Lower leg skin (tissue), 4 donors: ENCODE measurements around the gene SELPLG. TPM values are rescaled to one million over a fixed set of nuclear protein-coding genes. Genes with fewer than 3 reads are reported as not detected.
"Not testable (repeated sequence)": the region's sequence is repeated elsewhere in the genome, so short reads cannot be mapped to it uniquely, and the experiment has no call there.

Source experiments
- DNase-seq, 2 donors: peaks; one replicate each; pipeline ENCODE4 v3.0.0-alpha.2; 2019; ENCODE audit warnings: low spot score in 2 of 2
- H3K4me3 ChIP-seq: fragments of 200-600 bp; sonication (generic); 2 replicates; pipeline ENCODE4 v1.5.1; 2017; ENCODE audit warnings: mild to moderate bottlenecking, low read depth; ENCODE audit not compliant: poor library complexity, severe bottlenecking
- POLR2A ChIP-seq, 2 donors: fragments of 450-650 bp; IDR thresholded peaks; one replicate each; pipeline ENCODE4 v1.6.1; 2016 to 2017; ENCODE audit warnings: antibody characterized with exemption in 2 of 2, mild to moderate bottlenecking in 1 of 2, moderate library complexity in 1 of 2
- WGBS, 2 donors: methylation state at CpG; one replicate each; pipeline ENCODE4 v1.1.5; 2018; 5-methylcytosine and 5-hydroxymethylcytosine counted together
- intact Hi-C: fragments of 100-400 bp; cut with DNase I; formaldehyde crosslinking; loops from one replicate; pipeline ENCODE4 v1.15.0; 2023; ENCODE audit warnings: low total_unique reads
- total RNA-seq, 4 donors: library from RNA; depleted of rRNA; stranded (reverse); fragments of >200 nt; gene quantifications; one replicate each; pipeline ENCODE4 v1.1.0, GENCODE V29; 2016
- TF ChIP-seq, protein P1 (sequence below), 3 donors: fragments of 450-650 bp; IDR thresholded peaks; one replicate each; pipeline ENCODE4 v1.5.1; 2016; ENCODE audit warnings: antibody characterized with exemption in 3 of 3, mild to moderate bottlenecking in 3 of 3, moderate library complexity in 2 of 3

The SELPLG gene
- total RNA-seq, 4 donors from 2014 or later: 1.2 to 4.6 (median 3.0) TPM

DNA sequence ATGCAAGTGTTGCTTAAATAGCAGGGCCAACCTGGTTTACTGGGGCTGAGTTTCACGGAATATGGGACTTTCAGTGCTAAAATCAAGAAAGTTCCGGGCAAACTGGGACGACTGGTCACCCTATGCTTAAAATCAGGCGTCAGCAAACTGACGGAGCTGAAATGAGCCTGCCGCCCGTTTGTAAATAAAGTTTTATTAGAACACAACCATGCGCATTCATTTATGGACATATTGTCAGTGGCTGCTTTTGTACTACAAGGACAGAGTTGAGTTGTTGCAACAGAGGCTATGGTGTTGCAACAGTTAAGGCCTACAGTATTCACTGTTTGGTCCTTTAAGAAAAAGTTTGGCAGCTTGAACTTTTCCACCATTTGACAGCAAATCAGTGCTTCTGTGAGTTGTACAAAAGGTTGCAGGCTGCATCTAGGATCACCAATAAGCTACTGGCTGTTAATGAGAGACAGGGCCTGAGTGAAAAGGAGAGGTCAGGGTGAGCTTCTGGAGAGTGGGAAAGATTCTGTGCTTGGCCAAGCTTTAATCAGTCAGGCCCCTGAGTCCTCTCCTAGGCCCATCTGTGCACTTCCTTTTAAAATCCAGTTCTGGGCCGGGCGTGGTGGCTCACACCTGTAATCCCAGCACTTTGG lies 13.3 kb downstream of the SELPLG start:
- WGBS, 2 donors: 94 to 95% methylated on average over 10 of the region's 10 CpGs
- DNase-seq: no peak
- intact Hi-C loops: no loop called here

DNA sequence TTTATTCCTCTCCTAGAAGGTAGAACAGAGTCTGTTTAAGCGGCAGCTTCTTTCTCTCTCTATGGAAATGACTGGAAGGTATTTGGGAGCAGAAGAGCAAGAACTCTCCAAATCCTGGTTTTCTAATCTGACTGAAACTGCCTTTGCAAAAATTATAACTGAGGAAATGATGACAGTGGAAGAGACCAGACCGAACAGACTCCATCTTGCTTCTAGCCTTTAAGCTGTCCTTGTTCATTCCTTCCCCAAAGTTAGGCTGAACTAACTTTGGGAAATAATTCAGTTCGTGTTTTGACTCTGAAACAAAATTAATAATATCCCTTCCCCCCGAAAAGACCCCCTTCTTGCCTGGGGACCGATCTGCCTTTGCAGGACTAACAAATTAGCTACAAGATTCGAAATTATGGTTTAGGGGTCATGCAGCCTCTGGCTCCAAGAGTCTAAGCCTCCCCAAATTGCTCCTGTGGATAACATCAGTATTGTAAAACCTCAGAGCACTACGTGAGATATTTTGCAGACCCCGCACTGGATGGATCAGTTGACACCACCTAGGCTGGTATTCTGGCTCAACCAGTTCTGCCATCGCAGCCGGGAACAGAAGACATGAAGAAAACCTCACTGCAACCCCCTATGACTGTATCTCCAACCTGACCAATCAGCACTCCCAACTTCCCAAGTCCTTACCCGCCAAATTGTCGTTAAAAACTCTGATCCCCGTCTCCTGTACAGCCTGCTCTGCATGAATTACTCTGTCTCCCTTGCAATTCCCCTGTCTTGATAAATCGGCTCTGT lies 14.1 kb downstream of the SELPLG start:
- no peak overlapping the region for H3K4me3 ChIP-seq
- TF ChIP-seq POLR2A (IDR thresholded peaks at IDR 0.05): no peak
- TF ChIP-seq, protein P1, sequence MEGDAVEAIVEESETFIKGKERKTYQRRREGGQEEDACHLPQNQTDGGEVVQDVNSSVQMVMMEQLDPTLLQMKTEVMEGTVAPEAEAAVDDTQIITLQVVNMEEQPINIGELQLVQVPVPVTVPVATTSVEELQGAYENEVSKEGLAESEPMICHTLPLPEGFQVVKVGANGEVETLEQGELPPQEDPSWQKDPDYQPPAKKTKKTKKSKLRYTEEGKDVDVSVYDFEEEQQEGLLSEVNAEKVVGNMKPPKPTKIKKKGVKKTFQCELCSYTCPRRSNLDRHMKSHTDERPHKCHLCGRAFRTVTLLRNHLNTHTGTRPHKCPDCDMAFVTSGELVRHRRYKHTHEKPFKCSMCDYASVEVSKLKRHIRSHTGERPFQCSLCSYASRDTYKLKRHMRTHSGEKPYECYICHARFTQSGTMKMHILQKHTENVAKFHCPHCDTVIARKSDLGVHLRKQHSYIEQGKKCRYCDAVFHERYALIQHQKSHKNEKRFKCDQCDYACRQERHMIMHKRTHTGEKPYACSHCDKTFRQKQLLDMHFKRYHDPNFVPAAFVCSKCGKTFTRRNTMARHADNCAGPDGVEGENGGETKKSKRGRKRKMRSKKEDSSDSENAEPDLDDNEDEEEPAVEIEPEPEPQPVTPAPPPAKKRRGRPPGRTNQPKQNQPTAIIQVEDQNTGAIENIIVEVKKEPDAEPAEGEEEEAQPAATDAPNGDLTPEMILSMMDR (IDR thresholded peaks at IDR 0.05): no peak
- DNase-seq: no peak
- 63 to 64% methylated on average over 14 of the region's 14 CpGs for WGBS, 2 donors
- intact Hi-C loops: no loop called here

More for the DNA sequence above, 13.3 kb downstream of the SELPLG start:
- no peak overlapping the region for H3K4me3 ChIP-seq
- TF ChIP-seq, protein P1 (IDR thresholded peaks at IDR 0.05): no peak
- TF ChIP-seq POLR2A (IDR thresholded peaks at IDR 0.05): no peak

DNA sequence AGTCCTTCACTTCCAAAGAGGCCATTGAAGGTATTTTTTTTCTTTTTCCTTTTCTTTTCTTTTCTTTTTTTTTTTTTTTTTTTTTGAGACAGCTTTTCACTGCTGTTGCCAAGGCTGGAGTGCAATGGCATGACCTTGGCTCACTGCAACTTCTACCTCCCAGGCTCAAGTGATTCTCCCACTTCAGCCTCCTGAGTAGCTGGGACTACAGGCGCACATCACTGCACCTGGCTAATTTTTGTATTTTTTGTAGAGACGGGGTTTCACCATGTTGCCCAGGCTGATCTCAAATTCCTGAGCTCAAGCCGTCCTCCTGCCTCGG lies 14.8 kb downstream of the SELPLG start:
- DNase-seq, intact Hi-C loops, H3K4me3 ChIP-seq: not testable (repeated sequence)
- 88 to 94% methylated on average over 4 of the region's 4 CpGs for WGBS, 2 donors

DNA sequence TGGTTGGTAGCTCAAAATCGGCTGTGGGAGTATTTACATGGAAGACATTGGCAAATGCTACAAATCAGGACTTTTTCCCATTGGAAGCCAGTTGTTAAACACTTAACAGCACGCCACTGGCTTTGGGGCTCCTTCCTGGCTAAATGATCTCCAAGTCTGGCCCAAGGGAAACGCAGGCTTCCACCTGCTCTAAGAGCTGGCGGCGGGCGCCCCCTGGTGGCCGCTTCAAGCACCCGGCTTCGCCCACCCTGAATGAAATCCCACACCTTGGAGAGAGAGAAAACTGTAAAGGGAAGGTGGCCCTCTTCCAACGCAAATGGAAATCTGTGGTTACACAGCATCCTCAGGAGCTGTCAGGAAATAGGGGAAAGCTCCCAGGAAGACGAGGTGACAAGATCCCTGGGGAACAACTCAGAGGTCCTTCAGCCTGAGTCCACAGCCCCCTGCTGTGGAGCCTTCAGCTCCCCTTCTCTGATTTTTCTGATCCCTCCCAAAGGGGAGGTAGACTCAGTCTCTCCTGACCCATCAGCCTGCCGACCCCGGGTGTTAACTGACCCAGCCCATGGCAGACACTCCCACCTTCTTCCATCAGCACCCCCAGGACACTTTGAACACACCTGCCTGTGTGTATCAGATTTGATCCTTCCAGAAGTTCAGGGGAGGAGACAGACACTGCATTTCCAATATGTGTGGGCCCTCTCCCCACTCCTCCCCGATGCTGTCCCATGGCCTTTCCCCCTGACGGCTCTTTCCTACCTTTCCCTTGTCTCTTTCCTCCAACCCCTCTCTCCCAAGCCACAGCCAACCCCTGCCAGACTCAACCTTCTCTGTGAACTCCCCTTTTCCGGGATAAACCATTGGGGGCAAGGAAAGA lies 15.4 kb downstream of the SELPLG start:
- 8 to 13% methylated on average over 16 of the region's 16 CpGs for WGBS, 2 donors
- intact Hi-C loops: no loop called here
- DNase-seq: peak; percentile 63 to 96
- TF ChIP-seq, protein P1 (IDR thresholded peaks at IDR 0.05): peak in 1 of 3 donors; percentile 62
- TF ChIP-seq POLR2A (IDR thresholded peaks at IDR 0.05): no peak
- no peak overlapping the region for H3K4me3 ChIP-seq

DNA sequence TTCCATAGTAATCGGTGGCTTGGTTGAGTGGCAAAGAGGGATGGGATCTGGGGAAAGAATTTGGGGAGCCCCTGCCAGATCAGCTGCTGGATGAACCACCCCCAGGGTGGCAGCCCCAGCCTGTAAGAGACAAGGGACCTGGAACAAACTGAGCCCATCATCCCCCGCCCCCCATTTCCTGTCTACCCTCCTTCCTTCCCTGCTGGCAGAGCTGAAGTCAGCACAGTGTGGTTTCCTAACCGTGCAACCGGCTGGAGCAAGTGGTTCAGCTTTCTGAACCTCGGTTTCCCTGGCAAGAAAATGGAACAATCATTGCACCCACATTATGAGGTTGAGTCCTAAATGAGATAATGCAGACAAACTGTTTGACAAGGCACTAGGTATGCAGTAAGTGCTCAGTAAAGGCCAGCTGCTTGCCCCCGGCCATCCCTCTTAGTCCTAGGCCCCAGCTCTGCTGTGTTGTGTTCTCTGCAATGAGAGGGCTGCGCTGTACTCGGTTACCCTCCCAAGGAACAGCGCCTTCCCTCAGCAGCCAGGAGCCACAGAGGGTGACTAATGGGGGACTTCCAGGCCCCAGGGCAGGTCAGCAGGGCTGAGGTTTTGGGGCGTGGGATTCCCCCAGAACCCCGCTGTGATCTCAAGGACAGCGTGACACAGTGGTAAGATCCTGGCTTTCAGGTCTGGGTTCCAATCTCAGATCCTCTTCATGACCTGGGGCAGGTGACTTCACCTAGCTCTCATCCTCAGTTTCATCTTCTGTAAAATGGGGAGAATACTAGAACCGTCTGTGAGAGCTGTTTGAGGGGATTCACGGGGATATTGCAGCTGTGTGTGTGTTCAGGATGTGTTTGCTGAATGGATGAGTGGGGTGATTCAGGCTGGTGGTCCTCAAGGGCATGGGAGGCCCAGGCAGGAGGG lies 16.5 kb downstream of the SELPLG start:
- TF ChIP-seq, protein P1 (IDR thresholded peaks at IDR 0.05): no peak
- TF ChIP-seq POLR2A (IDR thresholded peaks at IDR 0.05): no peak
- H3K4me3 ChIP-seq: no peak overlapping the region
- intact Hi-C loops: no loop called here
- 62 to 80% methylated on average over 10 to 14 of the region's 14 CpGs for WGBS, 2 donors
- DNase-seq: no peak
